ENCODE results near the gene FAM169A. TPM values are rescaled to one million over a fixed set of nuclear protein-coding genes. Genes with fewer than 3 reads are reported as not detected.
"Not testable (repeated sequence)": the region's sequence is repeated elsewhere in the genome, so short reads cannot be mapped to it uniquely, and the experiment has no call there.

FAM169A gene
- total RNA-seq, 1 experiment from 2014 or later, result 37.6 TPM

- not testable (repeated sequence) for DNase-seq
Observed at GRCh38 chr5:74882379-74883134, 16.4 kb upstream of the FAM169A start.

DNA sequence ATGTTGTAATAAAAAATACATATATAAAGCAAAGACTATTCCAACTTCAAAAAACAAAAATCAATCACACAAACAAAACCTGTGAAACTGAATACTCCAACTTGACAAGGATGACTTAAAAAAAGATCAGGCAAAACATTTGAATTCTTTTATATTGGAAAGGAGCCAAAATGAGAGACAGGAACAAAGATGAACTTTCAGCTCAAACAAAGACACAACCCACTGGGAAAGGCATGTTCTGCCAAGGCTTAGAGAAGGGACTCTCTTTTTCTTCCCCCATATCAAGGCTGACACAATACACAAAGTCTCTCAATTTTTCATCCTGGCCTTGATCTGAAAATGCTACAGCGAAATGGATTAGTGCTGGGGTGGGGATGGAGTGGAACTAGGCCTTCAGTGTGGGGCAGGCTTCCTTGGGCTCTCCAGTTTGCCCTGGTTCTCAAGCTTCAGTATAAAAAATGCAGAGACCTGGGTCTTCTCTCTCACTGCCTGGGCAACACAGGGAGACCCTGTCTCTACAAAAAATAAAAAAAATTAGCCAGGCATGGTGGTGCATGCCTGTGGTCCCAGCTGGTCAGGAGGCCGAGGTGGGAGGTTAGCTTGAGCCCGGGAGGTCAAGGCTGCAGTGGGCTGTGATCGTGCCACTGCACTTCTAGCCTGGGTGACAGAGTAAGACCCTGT is 11.6 kb upstream of the FAM169A start:
- Histone ChIP-seq H3K36me3 (replicated peaks; ENCODE audit: control insufficient read depth, insufficient read depth, low read length) (no peaks in the 10 kb centered on the region), H3K27me3 (ENCODE audit: control insufficient read depth, insufficient read depth, low read length) (no peaks in the 10 kb centered on the region), H3K4me3 (ENCODE audit: insufficient read depth, low read depth, low read length) (no peak overlapping the region)
- no peak for DNase-seq

More at GRCh38 chr5:74882379-74883134, 16.4 kb upstream of the FAM169A start:
- not testable (repeated sequence) for H3K4me3 ChIP-seq (ENCODE audit: insufficient read depth, low read depth, low read length); H3K36me3 ChIP-seq (replicated peaks; ENCODE audit: control insufficient read depth, insufficient read depth, low read length); H3K27me3 ChIP-seq (ENCODE audit: control insufficient read depth, insufficient read depth, low read length)

DNA sequence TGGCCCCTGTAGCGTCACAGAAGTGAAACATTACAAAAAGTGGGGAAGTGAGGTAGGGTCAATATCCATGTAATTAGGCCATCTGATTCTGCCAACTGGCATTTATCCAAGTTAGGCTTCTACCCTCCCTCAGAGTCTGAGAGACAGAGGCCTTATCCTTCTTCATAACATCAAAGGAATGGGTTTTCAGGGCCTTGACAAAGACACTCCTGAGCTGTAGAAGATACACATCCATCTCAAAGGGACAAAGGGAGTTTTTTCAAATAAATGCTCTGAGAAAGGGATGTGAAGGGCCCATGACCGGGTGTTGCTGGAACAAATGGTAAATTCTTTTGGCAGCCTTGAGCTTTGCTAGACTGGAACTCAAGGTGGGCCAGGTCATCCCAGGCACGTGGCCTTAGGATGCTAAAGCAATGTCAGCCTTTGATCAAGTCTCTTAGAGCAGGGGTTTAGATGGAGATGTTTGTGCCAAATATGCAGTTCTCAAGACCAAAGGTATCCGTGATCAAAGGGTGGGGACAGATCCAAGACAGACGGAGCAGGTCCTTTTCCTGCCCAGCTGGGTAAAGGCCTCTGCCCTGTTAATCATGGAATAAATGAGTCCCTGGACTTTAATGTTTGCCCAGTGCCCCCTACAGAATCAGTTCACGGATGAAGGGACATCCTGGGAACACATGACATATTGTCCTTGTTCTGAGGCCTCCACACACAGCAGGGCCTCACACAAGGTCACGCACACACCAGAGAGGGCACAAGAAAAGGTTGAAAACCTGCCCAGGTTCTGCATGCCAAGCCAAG is 10.0 kb upstream of the FAM169A start:
- H3K4me3 ChIP-seq (ENCODE audit: insufficient read depth, low read depth, low read length), result no peak overlapping the region
- no peak for DNase-seq
- no peaks in the 10 kb centered on the region for H3K27me3 ChIP-seq (ENCODE audit: control insufficient read depth, insufficient read depth, low read length)
- no peaks in the 10 kb centered on the region for H3K36me3 ChIP-seq (replicated peaks; ENCODE audit: control insufficient read depth, insufficient read depth, low read length)

- no peaks in the 10 kb centered on the region for H3K27me3 ChIP-seq (ENCODE audit: control insufficient read depth, insufficient read depth, low read length)
- no peaks in the 10 kb centered on the region for H3K36me3 ChIP-seq (replicated peaks; ENCODE audit: control insufficient read depth, insufficient read depth, low read length)
- no peak for DNase-seq
- H3K4me3 ChIP-seq (ENCODE audit: insufficient read depth, low read depth, low read length), result no peak overlapping the region
Observed at GRCh38 chr5:74873525-74874249, 7.5 kb upstream of the FAM169A start.

GRCh38 chr5:74870299-74871067 is 4.3 kb upstream of the FAM169A start:
- Histone ChIP-seq H3K36me3 (replicated peaks; ENCODE audit: control insufficient read depth, insufficient read depth, low read length) (no peaks in the 10 kb centered on the region), H3K4me3 (ENCODE audit: insufficient read depth, low read depth, low read length) (no peak overlapping the region), H3K27me3 (ENCODE audit: control insufficient read depth, insufficient read depth, low read length) (no peaks in the 10 kb centered on the region)
- DNase-seq, result no peak

- not testable (repeated sequence) for H3K27me3 ChIP-seq (ENCODE audit: control insufficient read depth, insufficient read depth, low read length); DNase-seq; H3K36me3 ChIP-seq (replicated peaks; ENCODE audit: control insufficient read depth, insufficient read depth, low read length); H3K4me3 ChIP-seq (ENCODE audit: insufficient read depth, low read depth, low read length)
Observed at GRCh38 chr5:74869414-74869813, 3.2 kb upstream of the FAM169A start.

DNA sequence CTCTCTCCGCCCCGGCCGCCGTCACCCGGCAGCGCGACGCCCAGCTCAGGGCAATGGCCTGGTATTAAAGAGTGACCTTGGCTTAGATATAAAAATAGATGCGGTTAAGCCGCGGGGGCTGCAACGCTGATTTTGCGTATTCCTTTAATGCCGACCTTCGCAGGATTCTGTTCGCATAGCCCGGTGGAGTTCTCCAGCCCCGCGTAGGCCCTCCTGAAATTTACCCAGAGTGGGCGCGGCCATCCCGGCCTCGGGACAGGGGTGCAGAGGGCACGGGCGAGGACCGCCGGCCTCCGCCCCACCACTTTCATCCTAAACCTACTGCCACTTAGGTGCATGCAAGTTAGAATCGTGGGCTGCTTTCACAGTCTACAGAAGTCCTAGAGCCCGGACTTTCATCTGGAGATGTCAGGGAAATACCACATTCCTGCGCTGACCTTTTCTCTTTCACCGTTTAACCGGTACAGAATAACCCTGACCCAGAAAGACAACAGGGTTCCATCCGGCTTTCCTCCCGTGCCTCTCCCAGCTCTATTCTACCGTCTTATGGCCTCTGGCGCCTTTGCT is 492 bp upstream of the FAM169A start:
- Histone ChIP-seq H3K36me3 (replicated peaks; ENCODE audit: control insufficient read depth, insufficient read depth, low read length) (no peaks in the 10 kb centered on the region), H3K27me3 (ENCODE audit: control insufficient read depth, insufficient read depth, low read length) (no peaks in the 10 kb centered on the region), H3K4me3 (ENCODE audit: insufficient read depth, low read depth, low read length) (peak overlapping the region; percentile 58)
- DNase-seq, result peak; percentile 73

DNA sequence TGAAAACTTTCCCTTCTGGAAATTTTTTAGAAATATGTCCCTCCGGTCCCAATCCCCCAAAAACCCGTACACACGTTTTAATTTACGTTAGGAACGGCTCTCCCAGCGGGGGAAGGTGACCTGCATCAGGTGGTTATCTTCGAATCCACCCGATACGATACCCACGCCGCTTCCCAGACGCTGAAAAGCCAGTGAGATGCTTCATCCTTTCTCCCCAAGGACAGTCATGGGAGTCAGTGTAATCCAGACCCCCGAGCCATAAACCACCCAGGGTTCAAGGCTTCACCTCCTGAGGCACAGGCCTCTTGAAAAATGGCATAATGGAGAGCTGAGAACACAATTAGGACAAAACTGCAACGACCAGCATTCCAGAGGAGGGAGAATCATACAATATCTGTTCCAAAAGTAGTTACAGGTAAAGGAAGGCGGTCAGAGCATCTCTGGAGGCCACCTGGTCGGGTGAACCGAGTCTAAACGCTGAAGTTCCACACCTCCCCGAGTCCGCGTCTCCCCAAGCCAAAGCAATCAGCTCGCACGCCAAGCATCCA is 857 bp downstream of the FAM169A start:
- Histone ChIP-seq H3K4me3 (ENCODE audit: insufficient read depth, low read depth, low read length) (peak overlapping the region; percentile 58), H3K36me3 (replicated peaks; ENCODE audit: control insufficient read depth, insufficient read depth, low read length) (no peaks in the 10 kb centered on the region; the same call in 1 of the 2 replicates), H3K27me3 (ENCODE audit: control insufficient read depth, insufficient read depth, low read length) (no peaks in the 10 kb centered on the region)
- DNase-seq, result peak; percentile 35

GRCh38 chr5:74864823-74865222 is 1.4 kb downstream of the FAM169A start:
- no peak for DNase-seq
- Histone ChIP-seq H3K4me3 (ENCODE audit: insufficient read depth, low read depth, low read length) (peak overlapping the region; percentile 58), H3K36me3 (replicated peaks; ENCODE audit: control insufficient read depth, insufficient read depth, low read length) (no peaks in the 10 kb centered on the region; the same call in 1 of the 2 replicates), H3K27me3 (ENCODE audit: control insufficient read depth, insufficient read depth, low read length) (no peaks in the 10 kb centered on the region)

- Histone ChIP-seq H3K36me3 (replicated peaks; ENCODE audit: control insufficient read depth, insufficient read depth, low read length) (no peaks in the 10 kb centered on the region; the same call in 1 of the 2 replicates), H3K27me3 (ENCODE audit: control insufficient read depth, insufficient read depth, low read length) (no peaks in the 10 kb centered on the region), H3K4me3 (ENCODE audit: insufficient read depth, low read depth, low read length) (peak overlapping the region; percentile 9; the same call in 1 of the 2 replicates)
- DNase-seq, result no peak
Observed at GRCh38 chr5:74863726-74864125, 2.5 kb downstream of the FAM169A start.

- no peak for DNase-seq
- Histone ChIP-seq H3K4me3 (ENCODE audit: insufficient read depth, low read depth, low read length) (no peak overlapping the region), H3K27me3 (ENCODE audit: control insufficient read depth, insufficient read depth, low read length) (no peaks in the 10 kb centered on the region), H3K36me3 (replicated peaks; ENCODE audit: control insufficient read depth, insufficient read depth, low read length) (no peaks in the 10 kb centered on the region; the same call in 1 of the 2 replicates)
Observed at GRCh38 chr5:74862221-74862620, 4.0 kb downstream of the FAM169A start.

DNA sequence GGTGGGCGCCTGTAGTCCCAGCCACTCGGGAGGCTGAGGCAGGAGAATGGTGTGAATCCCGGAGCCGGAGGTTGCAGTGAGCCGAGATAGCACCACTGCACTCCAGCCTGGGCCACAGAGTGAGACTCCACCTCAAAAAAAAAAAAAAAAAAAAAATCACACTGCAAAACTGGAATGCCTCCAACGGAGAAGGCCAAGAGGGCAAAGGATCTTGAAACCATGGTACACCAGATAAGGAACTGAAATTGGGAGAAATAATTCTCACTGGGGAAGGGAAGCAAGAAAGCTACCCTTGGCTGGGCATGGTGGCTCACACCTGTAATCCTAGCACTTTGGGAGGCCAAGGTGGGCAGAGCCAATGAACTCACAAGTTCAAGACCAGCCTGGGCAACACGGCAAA is 9.2 kb downstream of the FAM169A start:
- not testable (repeated sequence) for DNase-seq; H3K36me3 ChIP-seq (replicated peaks; ENCODE audit: control insufficient read depth, insufficient read depth, low read length)

DNA sequence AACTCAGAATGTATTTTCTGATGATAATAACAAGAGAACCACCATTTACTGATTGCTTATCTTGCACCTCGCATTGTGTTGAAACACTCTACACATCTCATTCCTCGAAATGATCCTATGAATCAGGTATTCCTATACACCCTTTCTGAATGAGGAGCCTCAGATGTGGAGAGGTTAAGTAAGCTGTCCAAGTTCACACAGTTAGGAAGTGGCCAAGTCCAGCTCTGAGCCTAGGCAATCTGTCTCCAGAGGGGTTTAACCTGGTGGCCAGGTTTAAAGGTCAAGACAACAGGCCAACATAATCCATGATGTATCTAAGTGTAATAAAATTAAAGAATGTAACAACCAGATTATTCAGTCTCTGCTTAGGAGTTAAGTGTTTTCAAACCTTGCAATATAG is 12.9 kb downstream of the FAM169A start:
- DNase-seq, result no peak
- Histone ChIP-seq H3K27me3 (ENCODE audit: control insufficient read depth, insufficient read depth, low read length) (no peaks in the 10 kb centered on the region), H3K36me3 (replicated peaks; ENCODE audit: control insufficient read depth, insufficient read depth, low read length) (no peaks in the 10 kb centered on the region), H3K4me3 (ENCODE audit: insufficient read depth, low read depth, low read length) (no peak overlapping the region)

More for the DNA sequence above, 9.2 kb downstream of the FAM169A start:
- not testable (repeated sequence) for H3K4me3 ChIP-seq (ENCODE audit: insufficient read depth, low read depth, low read length); H3K27me3 ChIP-seq (ENCODE audit: control insufficient read depth, insufficient read depth, low read length)

All from H7 (cell line).